Measurements from ENCODE around the gene FAP. TPM values are rescaled to one million over a fixed set of nuclear protein-coding genes. Genes with fewer than 3 reads are reported as not detected.

Gene FAP
- total and polyA plus RNA-seq, 2 of the 4 experiments (the other 2 are of a cell fraction): 71.0 to 95.0 TPM

DNA sequence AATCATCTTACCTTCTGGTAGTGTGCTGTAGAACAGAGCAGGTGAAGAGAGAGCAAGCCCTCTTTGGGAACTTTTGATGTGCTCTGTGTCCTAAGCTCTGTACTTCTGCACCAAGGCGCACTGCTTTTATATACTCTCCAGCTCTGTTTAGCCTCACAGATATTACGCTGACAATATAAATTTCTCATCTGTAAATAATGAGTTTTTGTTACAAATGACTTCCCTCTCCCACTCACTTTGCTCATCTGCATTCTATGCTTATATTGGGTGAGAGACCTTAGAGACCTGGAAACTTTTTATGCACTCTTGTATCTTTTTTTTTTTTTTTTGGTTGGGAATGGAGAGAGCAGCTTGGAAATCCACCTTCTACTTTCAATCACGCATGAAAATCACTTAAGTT is 91.1 kb downstream of the FAP start, which contains the start of gene GCG:
TSS of gene GCG (minus strand) at position 101 of the 400 bp plus-strand sequence. CDS start 3,069 bp downstream, outside the sequence.
- no peak for DNase-seq
- dilution Hi-C loops (cut with HindIII; ENCODE audit: low sequenced_read_pairs, unreplicated experiment): no loop called here
- in situ Hi-C loops (cut with MboI; ENCODE audit: low sequenced_read_pairs): loop anchor here (5.0 kb wide), 1 partner anchor 145 kb away; no protein-coding TSS in a partner anchor

More for the DNA sequence above, 91.1 kb downstream of the FAP start, which contains the start of gene GCG:
- no peak within 1 kb of the TSS for H2BK15ac ChIP-seq (ENCODE audit: low read depth, low read length)
- no peak within 1 kb of the TSS for H3K4me2 ChIP-seq (ENCODE audit: low read depth, low read length)
- no peak within 1 kb of the TSS for H2AK5ac ChIP-seq (ENCODE audit: low read depth, low read length)
- H3K9ac ChIP-seq (ENCODE audit: low read depth, low read length): no peak within 1 kb of the TSS
- no peak within 1 kb of the TSS for H4K91ac ChIP-seq (ENCODE audit: insufficient read depth, low read depth, low read length)
- no peaks in the 10 kb centered on the region for H3K36me3 ChIP-seq (ENCODE audit: control insufficient read depth, insufficient read depth, low read length)
- H2BK120ac ChIP-seq (ENCODE audit: low read depth, low read length): no peak within 1 kb of the TSS
- no peak within 1 kb of the TSS for H3K14ac ChIP-seq (replicated peaks; ENCODE audit: low read depth, low read length)
- ATAC-seq (ENCODE audit: low read depth): no peak
- H3K18ac ChIP-seq (ENCODE audit: low read depth, low read length): no peak within 1 kb of the TSS
- H3K27me3 ChIP-seq (ENCODE audit: control insufficient read depth, insufficient read depth, low read length): no peaks in the 10 kb centered on the region
- no peak within 1 kb of the TSS for H2BK20ac ChIP-seq (ENCODE audit: low read depth, low read length)
- CTCF ChIA-PET: interaction anchor here (2.3 kb wide), 1 partner anchor 146 kb away, joined by 18 read pairs; no protein-coding TSS in a partner anchor
- TF ChIP-seq MAZ (IDR thresholded peaks at IDR 0.05; ENCODE audit: borderline replicate concordance, low read depth, low read length): no peak
- TF ChIP-seq, protein P1, sequence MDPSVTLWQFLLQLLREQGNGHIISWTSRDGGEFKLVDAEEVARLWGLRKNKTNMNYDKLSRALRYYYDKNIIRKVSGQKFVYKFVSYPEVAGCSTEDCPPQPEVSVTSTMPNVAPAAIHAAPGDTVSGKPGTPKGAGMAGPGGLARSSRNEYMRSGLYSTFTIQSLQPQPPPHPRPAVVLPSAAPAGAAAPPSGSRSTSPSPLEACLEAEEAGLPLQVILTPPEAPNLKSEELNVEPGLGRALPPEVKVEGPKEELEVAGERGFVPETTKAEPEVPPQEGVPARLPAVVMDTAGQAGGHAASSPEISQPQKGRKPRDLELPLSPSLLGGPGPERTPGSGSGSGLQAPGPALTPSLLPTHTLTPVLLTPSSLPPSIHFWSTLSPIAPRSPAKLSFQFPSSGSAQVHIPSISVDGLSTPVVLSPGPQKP (IDR thresholded peaks at IDR 0.05; ENCODE audit: borderline replicate concordance, low read depth, low read length): no peak
- no peak for TF ChIP-seq CHD1 (IDR thresholded peaks at IDR 0.05; ENCODE audit: low read depth, low read length)
- no peak for TF ChIP-seq BHLHE40 (IDR thresholded peaks at IDR 0.05; ENCODE audit: low read depth, low read length)
- TF ChIP-seq CEBPB (IDR thresholded peaks at IDR 0.05; ENCODE audit: low read depth, low read length): no peak
- no peak for TF ChIP-seq FOS (IDR thresholded peaks at IDR 0.05; ENCODE audit: low read depth, low read length)
- no peak for TF ChIP-seq NFE2L2 (IDR thresholded peaks at IDR 0.05; ENCODE audit: low read depth, low read length)
- TF ChIP-seq RAD21 (IDR thresholded peaks at IDR 0.05; ENCODE audit: low read length): no peak
- no peak for TF ChIP-seq MAFK (IDR thresholded peaks at IDR 0.05; ENCODE audit: low read depth, low read length)
- no peak for TF ChIP-seq USF2 (IDR thresholded peaks at IDR 0.05; ENCODE audit: low read depth, low read length)
- no peak for TF ChIP-seq MXI1 (IDR thresholded peaks at IDR 0.05; ENCODE audit: borderline replicate concordance, low read depth, low read length)
- TF ChIP-seq RFX5 (IDR thresholded peaks at IDR 0.05; ENCODE audit: low read depth, low read length): no peak
- no peak for TF ChIP-seq RCOR1 (IDR thresholded peaks at IDR 0.05; ENCODE audit: insufficient replicate concordance, low read length)
- TF ChIP-seq, protein P2, sequence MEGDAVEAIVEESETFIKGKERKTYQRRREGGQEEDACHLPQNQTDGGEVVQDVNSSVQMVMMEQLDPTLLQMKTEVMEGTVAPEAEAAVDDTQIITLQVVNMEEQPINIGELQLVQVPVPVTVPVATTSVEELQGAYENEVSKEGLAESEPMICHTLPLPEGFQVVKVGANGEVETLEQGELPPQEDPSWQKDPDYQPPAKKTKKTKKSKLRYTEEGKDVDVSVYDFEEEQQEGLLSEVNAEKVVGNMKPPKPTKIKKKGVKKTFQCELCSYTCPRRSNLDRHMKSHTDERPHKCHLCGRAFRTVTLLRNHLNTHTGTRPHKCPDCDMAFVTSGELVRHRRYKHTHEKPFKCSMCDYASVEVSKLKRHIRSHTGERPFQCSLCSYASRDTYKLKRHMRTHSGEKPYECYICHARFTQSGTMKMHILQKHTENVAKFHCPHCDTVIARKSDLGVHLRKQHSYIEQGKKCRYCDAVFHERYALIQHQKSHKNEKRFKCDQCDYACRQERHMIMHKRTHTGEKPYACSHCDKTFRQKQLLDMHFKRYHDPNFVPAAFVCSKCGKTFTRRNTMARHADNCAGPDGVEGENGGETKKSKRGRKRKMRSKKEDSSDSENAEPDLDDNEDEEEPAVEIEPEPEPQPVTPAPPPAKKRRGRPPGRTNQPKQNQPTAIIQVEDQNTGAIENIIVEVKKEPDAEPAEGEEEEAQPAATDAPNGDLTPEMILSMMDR (conservative IDR thresholded peaks at IDR 0.05; ENCODE audit: low read depth, low read length): no peak
- no peak for TF ChIP-seq SMC3 (IDR thresholded peaks at IDR 0.05; ENCODE audit: low read depth, low read length)
- no peak for TF ChIP-seq POLR2A (IDR thresholded peaks at IDR 0.05; ENCODE audit: low read depth, low read length)
- no peak within 1 kb of the TSS for H3K56ac ChIP-seq (ENCODE audit: extremely low read depth, insufficient read depth, low read length)
- H3K23ac ChIP-seq (ENCODE audit: low read depth, low read length): no peak within 1 kb of the TSS
- 0 out of 2 replicates have a peak, but pooled peaks cover 2% of the 10 kb centered on the region for H3K4me1 ChIP-seq (ENCODE audit: control insufficient read depth, insufficient read depth, low read length)
- no peaks in the 10 kb centered on the region for H3K79me1 ChIP-seq (ENCODE audit: low read depth in 1 of 2, low read length in 2 of 2)
- no peak within 1 kb of the TSS for H2AFZ ChIP-seq (replicated peaks; ENCODE audit: low read length, poor library complexity)
- no peak within 1 kb of the TSS for H2BK5ac ChIP-seq (ENCODE audit: low read depth, low read length, poor library complexity, severe bottlenecking)
- no peak within 1 kb of the TSS for H3K4me3 ChIP-seq (ENCODE audit: insufficient read depth, low read depth, low read length)
- H3K27ac ChIP-seq (ENCODE audit: insufficient read depth, low read length): no peak within 1 kb of the TSS
- POLR2A ChIA-PET (ENCODE audit: unreplicated experiment): no interaction called here
- no peak within 1 kb of the TSS for H2AK9ac ChIP-seq (replicated peaks; ENCODE audit: low read depth, low read length, poor library complexity)
- no peaks in the 10 kb centered on the region for H3K9me3 ChIP-seq (ENCODE audit: control insufficient read depth, insufficient read depth, low read length)
- no CpG with 5 or more reads among the region's 3 CpGs for WGBS, 2 experiments (ENCODE audit: extremely low coverage in 2 of 2, insufficient read length in 1 of 2)
- intact Hi-C loops (cut with micrococcal nuclease): no loop called here
- no peaks in the 10 kb centered on the region for H3K9me1 ChIP-seq (ENCODE audit: insufficient read depth, low read length)
- H3K4ac ChIP-seq (ENCODE audit: low read depth, low read length): no peak within 1 kb of the TSS
- no TSS peak for BruUV-seq (replicated peaks)
- no peak within 1 kb of the TSS for H4K5ac ChIP-seq (ENCODE audit: low read depth, low read length)
- H4K20me1 ChIP-seq (ENCODE audit: insufficient read depth, low read length): no peaks in the 10 kb centered on the region
- H4K8ac ChIP-seq (ENCODE audit: low read depth in 2 of 2, low read length in 2 of 2): no peak within 1 kb of the TSS

Measured in IMR-90 (cell line).